ENCODE results near the gene EIF3I.

Gene EIF3I

DNA sequence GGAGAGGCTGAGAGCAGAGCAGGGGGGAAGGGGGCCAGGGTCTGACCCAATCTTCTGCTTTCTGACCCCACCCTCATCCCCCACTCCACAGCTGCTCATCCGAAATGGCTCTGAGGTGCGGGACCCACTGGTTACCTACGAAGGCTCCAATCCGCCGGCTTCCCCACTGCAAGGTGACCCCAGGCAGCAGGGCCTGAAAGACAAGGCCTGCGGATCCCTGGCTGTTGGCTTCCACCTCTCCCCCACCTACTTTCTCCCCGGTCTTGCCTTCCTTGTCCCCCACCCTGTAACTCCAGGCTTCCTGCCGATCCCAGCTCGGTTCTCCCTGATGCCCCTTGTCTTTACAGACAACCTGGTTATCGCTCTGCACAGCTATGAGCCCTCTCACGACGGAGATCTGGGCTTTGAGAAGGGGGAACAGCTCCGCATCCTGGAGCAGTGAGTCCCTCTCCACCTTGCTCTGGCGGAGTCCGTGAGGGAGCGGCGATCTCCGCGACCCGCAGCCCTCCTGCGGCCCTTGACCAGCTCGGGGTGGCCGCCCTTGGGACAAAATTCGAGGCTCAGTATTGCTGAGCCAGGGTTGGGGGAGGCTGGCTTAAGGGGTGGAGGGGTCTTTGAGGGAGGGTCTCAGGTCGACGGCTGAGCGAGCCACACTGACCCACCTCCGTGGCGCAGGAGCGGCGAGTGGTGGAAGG lies 52.6 kb downstream of the EIF3I start:
- no peak for FAIRE-seq
- TF ChIP-seq POLR2AphosphoS5 (IDR thresholded peaks at IDR 0.05; ENCODE audit: low read depth, low read length) (no peak), TAF1 (IDR thresholded peaks at IDR 0.05; ENCODE audit: borderline replicate concordance, low read depth, low read length) (no peak), POLR2A (IDR thresholded peaks at IDR 0.05; ENCODE audit: low read depth, low read length) (no peak)
- DNase-seq (ENCODE audit: insufficient read length): no peak

DNA sequence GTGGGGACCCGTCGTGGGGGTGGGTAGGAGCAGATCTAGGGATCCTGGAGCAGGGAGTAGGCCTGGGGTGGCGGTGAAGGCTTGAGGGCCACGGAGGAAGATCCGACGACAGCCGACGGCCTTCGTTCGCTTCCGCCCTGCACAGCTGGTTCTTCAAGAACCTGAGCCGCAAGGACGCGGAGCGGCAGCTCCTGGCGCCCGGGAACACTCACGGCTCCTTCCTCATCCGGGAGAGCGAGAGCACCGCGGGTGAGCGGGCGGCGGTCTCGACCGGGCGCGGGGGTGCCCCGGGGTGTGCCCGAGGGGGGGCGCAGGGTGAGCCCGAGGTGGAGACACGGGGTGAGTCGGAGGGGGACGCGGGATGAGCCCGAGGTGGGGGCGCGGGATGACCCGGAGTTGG lies 53.2 kb downstream of the EIF3I start:
- DNase-seq (ENCODE audit: insufficient read length) (no peak), FAIRE-seq (no peak)
- no peak for TF ChIP-seq POLR2A (IDR thresholded peaks at IDR 0.05; ENCODE audit: low read depth, low read length)
- no peak for TF ChIP-seq POLR2AphosphoS5 (IDR thresholded peaks at IDR 0.05; ENCODE audit: low read depth, low read length)
- TF ChIP-seq TAF1 (IDR thresholded peaks at IDR 0.05; ENCODE audit: borderline replicate concordance, low read depth, low read length): no peak

DNA sequence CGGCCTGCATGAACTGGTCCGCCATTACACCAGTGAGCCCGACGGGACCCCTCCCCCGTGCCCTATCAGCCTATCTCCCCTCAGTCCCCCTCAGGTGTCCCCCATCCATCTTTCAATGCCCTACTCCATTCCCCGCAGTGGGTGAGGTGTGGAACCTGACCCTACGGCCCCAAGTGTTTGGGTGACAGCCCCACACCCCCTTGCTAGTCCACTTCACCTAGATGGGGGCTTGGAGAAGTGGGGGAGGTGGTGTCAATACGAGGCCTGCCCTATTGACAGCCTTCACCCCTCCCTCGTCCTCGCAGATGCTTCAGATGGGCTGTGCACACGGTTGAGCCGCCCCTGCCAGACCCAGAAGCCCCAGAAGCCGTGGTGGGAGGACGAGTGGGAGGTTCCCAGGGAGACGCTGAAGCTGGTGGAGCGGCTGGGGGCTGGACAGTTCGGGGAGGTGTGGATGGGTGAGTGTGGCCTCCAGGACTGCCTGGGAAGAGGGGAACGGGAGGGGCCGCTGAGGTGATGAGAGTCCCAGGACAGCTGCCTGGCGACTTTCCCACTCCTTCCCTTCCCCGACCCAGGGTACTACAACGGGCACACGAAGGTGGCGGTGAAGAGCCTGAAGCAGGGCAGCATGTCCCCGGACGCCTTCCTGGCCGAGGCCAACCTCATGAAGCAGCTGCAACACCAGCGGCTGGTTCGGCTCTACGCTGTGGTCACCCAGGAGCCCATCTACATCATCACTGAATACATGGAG lies 54.0 kb downstream of the EIF3I start:
- DNase-seq (ENCODE audit: insufficient read length) (no peak), FAIRE-seq (no peak)
- no peak for TF ChIP-seq POLR2AphosphoS5 (IDR thresholded peaks at IDR 0.05; ENCODE audit: low read depth, low read length)
- TF ChIP-seq TAF1 (IDR thresholded peaks at IDR 0.05; ENCODE audit: borderline replicate concordance, low read depth, low read length): no peak
- TF ChIP-seq POLR2A (IDR thresholded peaks at IDR 0.05; ENCODE audit: low read depth, low read length): no peak

All from GM12892 (cell line).